GM21423 (cell line): Measurements from ENCODE around the gene FOXA3.
"Not testable (repeated sequence)": the region's sequence is repeated elsewhere in the genome, so short reads cannot be mapped to it uniquely, and the experiment has no call there.

Experiments
- ATAC-seq: cut with Tn5 transposase; IDR thresholded peaks from one replicate; pipeline ENCODE4 v1.9.1; 2021; ENCODE audit warnings: mild to moderate bottlenecking, moderate library complexity; ENCODE audit not compliant: unreplicated experiment

The FOXA3 gene

DNA sequence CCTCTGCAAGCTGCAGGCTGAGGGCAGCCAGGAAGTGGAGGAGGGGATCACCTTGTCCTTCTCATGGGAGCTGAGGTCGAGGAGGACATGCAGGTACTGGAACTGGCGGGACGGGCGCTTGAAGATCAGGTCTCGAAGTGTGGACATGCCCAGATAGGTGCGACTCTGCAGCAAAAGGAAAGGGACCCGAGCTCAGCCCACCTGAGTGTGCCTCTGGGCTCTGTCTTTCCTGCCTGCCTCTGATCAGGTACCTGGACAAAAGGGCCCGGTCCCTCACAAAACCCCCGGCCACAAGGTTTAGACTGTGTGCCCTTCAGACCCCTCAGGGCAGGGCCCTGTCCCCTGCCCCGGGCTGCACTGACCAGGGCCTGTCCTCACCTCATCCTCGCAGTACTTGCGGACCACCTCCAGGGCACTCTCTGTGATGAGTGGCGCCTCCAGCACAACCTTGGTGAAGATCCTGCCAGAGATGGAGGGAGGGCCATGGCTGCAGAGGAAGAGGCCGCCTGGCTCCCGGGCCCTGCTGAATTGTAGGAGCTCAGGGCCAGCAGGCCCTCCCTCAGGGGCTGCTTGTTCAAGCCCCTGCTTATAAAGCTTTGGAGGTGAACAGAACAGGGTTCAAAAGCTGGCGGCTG is 36.5 kb upstream of the FOXA3 start:
- no peak for ATAC-seq

GRCh38 chr19:45828523-45828922 is 35.6 kb upstream of the FOXA3 start:
- no peak for ATAC-seq

DNA sequence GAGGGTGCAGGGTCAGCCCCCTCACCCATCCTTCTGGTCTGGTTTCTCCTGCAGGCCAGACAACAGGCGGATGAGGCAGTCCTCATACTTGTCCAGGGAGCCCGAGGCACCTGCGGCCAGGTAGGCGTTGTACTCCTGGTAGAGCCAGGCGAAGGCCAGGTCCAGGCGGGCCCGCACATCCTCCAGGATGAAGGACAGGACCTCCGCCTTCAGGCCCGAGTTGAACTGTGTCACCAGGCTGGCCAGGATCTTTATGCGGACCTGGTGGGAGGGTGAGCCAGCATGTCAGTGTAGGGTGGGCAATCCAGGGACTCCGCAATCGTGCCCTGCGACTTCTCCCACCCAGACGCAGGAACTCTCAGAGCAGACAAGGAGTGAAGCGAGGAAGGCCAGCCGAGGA is 35.2 kb upstream of the FOXA3 start:
- ATAC-seq: no peak

DNA sequence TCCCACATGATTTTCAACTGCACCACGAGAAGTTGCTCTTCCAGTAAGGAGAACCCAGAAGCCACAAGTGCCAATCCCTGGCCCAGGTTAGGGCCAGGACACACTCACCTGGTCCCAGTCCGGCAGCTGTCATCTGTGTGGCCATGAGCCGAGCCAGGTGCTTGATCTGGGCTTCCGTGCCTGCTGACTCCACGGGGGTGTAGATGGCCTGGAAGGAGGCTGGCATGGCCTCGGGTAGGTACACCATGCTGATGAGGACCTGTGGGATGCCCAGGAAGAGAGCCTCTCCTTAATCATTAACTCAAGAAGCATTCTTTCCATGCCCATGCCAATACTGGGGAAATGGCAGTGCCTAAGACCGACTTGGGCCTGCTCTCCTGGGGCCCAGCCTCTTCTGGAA is 29.2 kb upstream of the FOXA3 start:
- no peak for ATAC-seq

DNA sequence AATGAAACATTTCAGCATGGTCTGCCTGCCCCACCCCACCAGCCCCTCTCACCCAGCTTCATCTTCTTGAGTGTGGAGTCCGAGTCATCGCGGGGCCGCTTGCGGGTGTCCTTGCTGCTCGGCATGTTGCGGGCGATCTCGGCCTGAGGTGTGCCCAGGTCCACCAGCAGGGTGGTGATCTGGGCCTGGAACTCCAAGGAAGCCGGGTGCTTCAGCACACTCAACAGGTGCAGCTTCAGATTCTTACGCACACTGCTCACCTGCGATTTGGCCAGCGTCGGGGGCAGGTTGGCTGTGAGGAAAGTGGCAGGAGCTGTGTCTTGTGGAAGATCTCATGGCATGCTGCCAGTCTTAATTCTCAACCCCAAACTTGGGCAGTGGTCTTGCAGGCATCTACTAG is 21.9 kb upstream of the FOXA3 start:
- ATAC-seq: no peak

- ATAC-seq: no peak
Observed at GRCh38 chr19:45847663-45848062, 16.5 kb upstream of the FOXA3 start.

DNA sequence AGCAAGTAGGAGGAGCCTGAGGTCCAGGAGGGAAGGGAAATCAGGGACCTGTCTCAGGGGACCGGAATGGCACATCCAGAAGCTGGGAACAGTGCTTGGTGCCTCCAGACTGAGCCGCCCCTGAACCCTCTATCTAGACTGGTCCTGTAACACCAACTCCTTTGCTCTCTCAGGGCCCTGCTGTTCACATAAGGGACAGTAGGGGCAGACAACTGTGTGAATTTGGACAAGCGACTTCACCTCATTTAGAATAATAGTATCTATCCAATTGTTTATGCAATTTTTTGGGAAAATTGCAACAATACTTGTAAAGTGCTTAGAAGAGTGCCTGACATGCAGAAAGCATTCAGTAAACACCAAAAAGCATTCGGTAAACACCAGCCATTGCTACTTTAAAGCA is 15.2 kb upstream of the FOXA3 start:
- ATAC-seq: no peak

DNA sequence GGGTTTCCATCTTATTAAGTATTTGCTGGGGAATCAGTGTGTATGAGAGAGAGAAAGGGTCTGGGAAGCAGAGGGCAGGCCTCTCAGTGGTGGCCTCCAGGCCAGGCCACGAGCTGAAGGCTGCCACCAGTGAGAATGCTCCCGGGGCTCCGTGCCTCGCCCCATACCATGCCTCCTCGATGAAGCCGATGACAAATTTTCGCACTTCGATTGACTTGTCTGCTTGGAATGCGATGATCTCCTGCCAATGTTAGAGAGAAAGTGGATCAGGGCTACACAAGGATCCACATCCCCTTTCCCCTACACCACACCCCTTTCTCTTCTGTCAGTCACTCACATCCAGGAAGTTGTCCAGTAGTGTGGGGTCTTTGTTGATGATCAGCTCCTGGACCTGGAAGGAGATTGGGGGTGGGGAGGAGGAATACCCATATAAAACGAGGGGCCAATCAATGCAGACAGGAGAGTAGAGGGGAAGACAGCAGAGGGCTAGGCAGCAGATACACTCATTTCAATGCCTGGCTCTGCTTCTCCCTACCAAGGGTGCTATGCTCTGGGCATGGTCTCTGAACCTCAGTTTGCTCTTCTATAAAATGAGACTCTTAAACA is 11.9 kb upstream of the FOXA3 start:
- ATAC-seq: no peak

DNA sequence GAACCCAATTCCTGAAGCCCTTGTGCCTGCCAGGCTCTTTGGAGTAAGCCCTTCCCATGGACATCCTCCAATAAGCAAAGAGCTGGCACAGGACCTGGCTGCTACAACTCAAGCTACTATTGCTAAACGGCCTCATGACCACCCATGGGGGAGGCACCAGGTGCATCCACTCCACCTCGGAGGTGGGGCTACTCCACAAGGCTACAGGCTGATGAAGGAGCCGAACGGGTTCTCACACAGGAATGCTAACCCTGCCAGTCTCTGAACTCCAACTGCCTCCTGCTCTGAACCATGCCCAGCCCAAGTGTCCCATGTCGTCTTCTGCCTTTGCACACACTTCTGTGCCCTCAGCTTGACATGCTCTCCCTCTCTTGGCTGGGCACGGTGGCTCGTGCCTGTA is 11.1 kb upstream of the FOXA3 start:
- no peak for ATAC-seq

GRCh38 chr19:45854167-45854778 is 9.9 kb upstream of the FOXA3 start:
- no peak for ATAC-seq

GRCh38 chr19:45860359-45861259 is 3.5 kb upstream of the FOXA3 start:
- no peak for ATAC-seq

DNA sequence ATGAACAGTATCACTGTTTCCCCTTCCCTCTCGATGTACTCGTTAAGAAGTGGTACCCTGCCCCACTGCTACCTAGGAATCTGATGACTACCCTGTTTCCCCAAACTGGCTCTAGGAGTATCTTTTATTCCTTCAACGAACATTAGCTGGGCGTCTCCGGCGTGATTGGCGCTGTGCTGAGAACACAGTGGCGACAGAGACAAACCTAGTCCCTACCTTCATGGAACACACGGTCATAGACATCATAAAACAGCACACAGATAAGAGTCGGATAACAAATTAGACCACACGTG is 1.9 kb upstream of the FOXA3 start:
- ATAC-seq: no peak

DNA sequence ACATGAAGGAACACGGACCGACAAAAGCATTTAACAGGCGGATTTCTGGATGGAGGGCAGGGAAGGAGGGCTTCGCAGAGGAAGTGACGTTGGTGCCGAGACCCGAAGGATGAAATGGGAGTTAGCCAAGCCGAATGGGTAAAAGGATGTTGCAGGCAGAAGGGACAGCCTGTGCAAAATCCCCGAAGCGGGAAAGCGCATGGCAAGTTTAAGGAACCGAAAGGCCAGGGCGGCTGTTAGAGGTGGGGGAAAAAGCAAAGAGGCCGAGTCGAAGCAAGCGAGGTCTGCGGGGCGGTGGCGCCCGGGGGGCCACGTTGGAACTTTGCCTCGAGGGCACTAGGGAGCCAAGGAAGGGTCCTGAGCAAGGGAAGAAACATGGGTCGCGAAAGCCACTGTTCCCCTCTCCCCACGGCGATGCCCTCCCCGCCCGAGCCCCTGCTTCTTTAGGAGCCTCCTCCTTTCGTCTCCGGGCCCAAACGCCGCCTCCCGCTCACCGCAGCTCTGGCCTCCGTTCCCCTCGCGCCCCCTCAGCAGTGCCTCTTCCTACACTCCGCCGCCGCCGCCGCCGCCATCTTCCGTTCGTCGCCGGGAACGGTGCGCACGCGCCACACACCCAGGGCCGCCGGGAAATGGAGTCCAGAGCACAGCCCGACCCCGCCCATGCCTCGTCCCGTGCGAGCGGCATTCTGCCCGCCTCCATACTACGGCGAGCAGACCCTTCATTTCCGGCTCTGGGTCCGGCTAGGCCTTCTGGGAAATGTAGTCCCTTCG is 1.4 kb upstream of the FOXA3 start, which contains the start of gene SYMPK:
Gene SYMPK, minus strand, starts transcription at position 584 of the 771 bp plus-strand sequence. CDS start 8,652 bp downstream, outside the sequence.
- ATAC-seq: peak; percentile 89

DNA sequence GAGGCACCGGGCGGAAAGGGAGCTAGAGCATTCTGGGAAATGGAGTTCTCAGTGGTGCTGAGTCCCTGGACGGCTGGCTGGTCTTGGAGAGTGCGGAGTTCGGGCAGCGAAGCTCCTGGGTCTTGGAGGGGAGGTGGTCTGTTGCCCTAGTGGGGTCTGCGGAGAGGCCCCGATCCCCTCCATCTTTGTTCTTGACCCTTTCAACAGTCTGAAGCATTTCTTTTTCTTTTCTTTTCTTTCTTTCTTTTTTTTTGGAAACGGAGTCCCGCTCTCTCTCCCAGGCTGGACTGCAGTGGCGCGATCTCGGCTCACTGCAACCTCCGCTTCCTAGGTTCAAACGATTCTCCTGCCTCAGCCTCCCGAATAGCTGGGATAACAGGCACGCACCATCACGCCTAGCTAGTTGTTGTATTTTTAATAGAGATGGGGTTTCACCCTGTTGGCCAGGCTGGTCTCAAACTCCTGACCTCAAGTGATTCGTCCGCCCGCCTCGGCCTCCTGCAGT is 739 bp upstream of the FOXA3 start:
- no peak for ATAC-seq

DNA sequence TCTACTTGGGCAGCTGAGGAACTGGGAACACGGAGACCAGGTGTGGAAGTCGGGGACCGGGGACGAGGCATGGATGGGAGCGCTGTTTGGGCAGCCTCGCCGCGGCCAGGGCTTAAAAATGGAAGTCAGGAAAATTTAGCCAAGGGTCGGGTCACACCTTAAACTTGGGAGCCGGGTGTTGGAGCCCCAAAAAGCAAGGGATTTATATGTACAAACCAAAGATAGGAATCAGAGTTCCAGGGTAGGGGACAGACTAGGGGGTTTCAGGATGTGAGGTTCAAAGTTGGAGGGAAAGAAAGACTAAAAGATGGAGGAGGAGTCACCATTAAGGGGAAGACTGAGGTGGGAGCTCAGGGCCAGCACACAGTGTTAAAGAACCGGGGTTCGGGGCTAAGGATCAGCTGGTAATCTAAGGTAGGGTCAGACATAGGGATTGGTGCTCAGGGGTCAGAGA is 530 bp downstream of the FOXA3 start:
- ATAC-seq: no peak

DNA sequence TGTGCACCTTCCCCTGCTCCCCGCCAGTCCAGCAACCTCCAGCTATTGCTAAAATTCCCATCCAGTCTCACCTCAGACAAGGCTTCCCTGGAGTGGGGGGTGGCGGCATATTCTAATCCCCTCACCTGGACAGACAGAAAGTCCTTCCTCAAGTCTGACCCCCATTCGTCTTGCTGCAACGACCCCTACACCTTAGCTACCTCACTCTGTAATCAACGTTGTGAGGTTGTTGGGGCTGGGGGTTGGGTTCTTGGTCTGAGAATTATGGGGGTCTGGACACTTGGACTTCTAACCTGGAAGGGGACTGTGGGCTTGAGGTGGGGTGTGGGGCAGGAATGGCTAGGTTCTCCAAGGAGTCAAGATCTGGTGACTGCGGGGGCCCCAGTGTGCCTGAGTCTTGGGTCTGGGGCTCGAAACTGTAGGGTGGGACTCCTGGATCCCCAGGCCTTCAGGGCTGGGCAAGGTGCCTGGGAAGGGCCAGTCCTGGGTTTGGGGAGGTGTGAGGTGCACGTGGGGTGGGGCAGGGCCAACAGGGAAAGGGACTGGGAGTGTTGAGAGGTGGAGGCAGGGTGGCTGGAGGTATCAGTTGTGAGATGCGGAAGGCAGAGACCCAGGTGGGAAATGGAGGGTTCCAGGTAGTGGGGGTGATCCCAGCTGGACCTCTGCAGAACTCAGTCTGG is 1.3 kb downstream of the FOXA3 start:
- no peak for ATAC-seq

GRCh38 chr19:45866400-45867176 is 2.5 kb downstream of the FOXA3 start:
- ATAC-seq: no peak

GRCh38 chr19:45867241-45867640 is 3.1 kb downstream of the FOXA3 start:
- ATAC-seq: not testable (repeated sequence)

DNA sequence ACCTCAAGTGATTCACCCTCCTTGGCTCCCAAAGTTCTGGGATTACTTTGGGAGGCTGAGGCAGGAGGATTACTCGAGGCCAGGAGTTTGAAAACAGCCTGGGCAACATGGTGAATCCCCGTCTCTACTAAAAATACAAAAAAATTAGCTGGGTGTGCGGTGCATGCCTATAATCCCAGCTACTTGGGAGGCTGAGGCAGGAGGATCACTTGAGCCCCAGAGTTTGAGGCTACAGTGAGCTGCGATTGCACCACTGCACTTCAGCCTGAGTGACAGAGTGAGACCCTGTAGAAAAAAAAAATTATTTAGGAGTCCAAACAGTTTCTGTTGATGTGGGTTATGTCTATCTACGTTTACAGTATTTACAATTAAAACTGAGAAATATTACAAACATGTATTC is 6.7 kb downstream of the FOXA3 start:
- no peak for ATAC-seq
